Kidney (tissue), 14 donors: ENCODE measurements around the gene LAT. TPM values are rescaled to one million over a fixed set of nuclear protein-coding genes. Genes with fewer than 3 reads are reported as not detected.

Experiments
- DNase-seq, 5 donors: peaks; one replicate each; pipeline ENCODE4 v3.0.0-alpha.2; 2013 to 2020
- FAIRE-seq: peaks from 2 replicates; lab custom pipeline; 2012; peaks lifted over from hg19 to GRCh38; lab: Jason Lieb, UNC
- H3K27ac ChIP-seq, 2 donors: one replicate each; pipeline ENCODE4 v1.7.0; 2013; ENCODE audit warnings: low read depth in 2 of 2, low read length in 2 of 2, inconsistent platforms in 1 of 2
- H3K27me3 ChIP-seq: one replicate; pipeline ENCODE4 v1.7.1; 2013; ENCODE audit warnings: low read length, inconsistent platforms; ENCODE audit not compliant: control insufficient read depth, insufficient read depth
- H3K36me3 ChIP-seq, 3 donors: one replicate each; pipeline versions ENCODE4 v1.7.0 to v1.7.1; 2013; ENCODE audit warnings: low read length in 3 of 3, control low read depth in 1 of 3, inconsistent platforms in 1 of 3; ENCODE audit not compliant: insufficient read depth in 3 of 3, control insufficient read depth in 2 of 3
- H3K4me1 ChIP-seq, 3 donors: one replicate each; pipeline versions ENCODE4 v1.7.0 to v1.7.1; 2013; ENCODE audit warnings: low read length in 3 of 3, inconsistent platforms in 1 of 3, low read depth in 1 of 3; ENCODE audit not compliant: control insufficient read depth in 2 of 3, insufficient read depth in 2 of 3
- H3K4me3 ChIP-seq, 3 donors: one replicate each; pipeline versions ENCODE4 v1.7.0 to v1.8.1; 2013; ENCODE audit warnings: low read length in 3 of 3, control low read depth in 1 of 3, inconsistent platforms in 1 of 3
- H3K9ac ChIP-seq, 3 donors: one replicate each; pipeline versions ENCODE4 v1.7.0 to v1.7.1; 2013; ENCODE audit warnings: low read length in 3 of 3, control low read depth in 1 of 3, inconsistent platforms in 1 of 3
- H3K9me3 ChIP-seq, 3 donors: one replicate each; pipeline versions ENCODE4 v1.7.0 to v1.7.1; 2013; ENCODE audit warnings: low read length in 3 of 3, control low read depth in 1 of 3, inconsistent platforms in 1 of 3; ENCODE audit not compliant: control insufficient read depth in 2 of 3, insufficient read depth in 1 of 3
- CTCF ChIP-seq: IDR thresholded peaks from 3 replicates; pipeline ENCODE4 v1.5.1; 2012; ENCODE audit warnings: mild to moderate bottlenecking, moderate library complexity, borderline replicate concordance; ENCODE audit not compliant: insufficient read depth; ENCODE audit errors: extremely low read depth
- intact Hi-C: fragments of 100-400 bp; cut with DNase I; formaldehyde crosslinking; loops from one replicate; pipeline ENCODE4 v1.11.1; 2022
- polyA plus RNA-seq: library from polyadenylated mRNA; stranded (reverse); fragments of 350-450 nt; fragmentation: Illumina TruSeq; extraction: RNeasy Lipid Tissue Mini Kit (QIAGEN cat#74804); gene quantifications from one replicate; pipeline ENCODE4 v1.2.3, GENCODE V29; 2014; ENCODE audit warnings: low read depth, low replicate concordance; ENCODE audit not compliant: insufficient read depth
- total RNA-seq: library from RNA; stranded (reverse); fragmentation: NEBNext Ultra II Directional; extraction: Animal tissue kit (Norgen Biotek cat#: 25700); gene quantifications from one replicate; pipeline ENCODE4 v1.2.1, GENCODE V29; 2021
- donor health status: control.
- donor health status: control.
- donor health status: control.
- donor health status: control.
- donor health status: control.
- donor health status: DM: yes; HTN: yes; CAD: no.
- donor health status: Normal renal cell carcinoma (clear cell type).

LAT gene
- total and polyA plus RNA-seq, 2 donors from 2014 or later: 8.3 to 12.5 TPM

GRCh38 chr16:28986046-28986445 lies 1.2 kb downstream of the LAT start:
- intact Hi-C loops: no loop called here
- H3K9me3 ChIP-seq: peaks cover 0 to 6% (median 3%) of the 10 kb centered on the region in 3 donors
- H3K4me3 ChIP-seq: no peak overlapping the region
- TF ChIP-seq CTCF: no peak
- FAIRE-seq: no peak
- peaks cover 4 to 32% (median 13%) of the 10 kb centered on the region in 3 donors for H3K36me3 ChIP-seq
- H3K9ac ChIP-seq: no peak overlapping the region
- H3K27ac ChIP-seq: no peak overlapping the region
- no peaks in the 10 kb centered on the region for H3K27me3 ChIP-seq
- no peak for DNase-seq
- H3K4me1 ChIP-seq: no peaks in the 10 kb centered on the region

- FAIRE-seq (no peak), DNase-seq (no peak)
- intact Hi-C loops: no loop called here
- peaks cover 0 to 6% (median 3%) of the 10 kb centered on the region in 3 donors for H3K9me3 ChIP-seq
- no peaks in the 10 kb centered on the region for H3K4me1 ChIP-seq
- no peak overlapping the region for H3K27ac ChIP-seq
- no peak overlapping the region for H3K9ac ChIP-seq
- no peaks in the 10 kb centered on the region for H3K27me3 ChIP-seq
- no peak overlapping the region for H3K4me3 ChIP-seq
- no peak for TF ChIP-seq CTCF
- H3K36me3 ChIP-seq: peaks cover 4 to 27% (median 10%) of the 10 kb centered on the region in 3 donors
These were observed 1.6 kb downstream of the LAT start for GRCh38 chr16:28986492-28986891.

GRCh38 chr16:28987170-28987853 lies 2.5 kb downstream of the LAT start:
- intact Hi-C loops: no loop called here

More at GRCh38 chr16:28987170-28987853, 2.5 kb downstream of the LAT start:
- peaks cover 4 to 22% (median 8%) of the 10 kb centered on the region in 3 donors for H3K36me3 ChIP-seq
- H3K9me3 ChIP-seq: peaks cover 0 to 6% (median 3%) of the 10 kb centered on the region in 3 donors
- no peak overlapping the region for H3K27ac ChIP-seq
- no peaks in the 10 kb centered on the region for H3K4me1 ChIP-seq
- no peak for TF ChIP-seq CTCF
- no peak for FAIRE-seq
- H3K9ac ChIP-seq: no peak overlapping the region
- H3K27me3 ChIP-seq: no peaks in the 10 kb centered on the region
- H3K4me3 ChIP-seq: no peak overlapping the region
- DNase-seq: no peak
